Dermis blood vessel endothelial cell (primary cell): ENCODE measurements around the gene RRAD. TPM values are rescaled to one million over a fixed set of nuclear protein-coding genes. Genes with fewer than 3 reads are reported as not detected.
"Not testable (repeated sequence)": the region's sequence is repeated elsewhere in the genome, so short reads cannot be mapped to it uniquely, and the experiment has no call there.

Experiments
- DNase-seq: peaks from one replicate; pipeline ENCODE4 v3.0.0; 2010
- total RNA-seq: library from RNA; depleted of rRNA; stranded (reverse); fragments of >200 nt; gene quantifications from 2 replicates; pipeline ENCODE4 v1.2.3, GENCODE V29; 2014

The RRAD gene
- total RNA-seq, 1 donor from 2014 or later = 1.9 TPM

- no peak for DNase-seq
Observed at GRCh38 chr16:66950437-66950836, 25.1 kb upstream of the RRAD start.

- DNase-seq = no peak
Observed at GRCh38 chr16:66949472-66949871, 24.1 kb upstream of the RRAD start.

- no peak for DNase-seq
Observed at GRCh38 chr16:66948837-66949225, 23.5 kb upstream of the RRAD start.

DNA sequence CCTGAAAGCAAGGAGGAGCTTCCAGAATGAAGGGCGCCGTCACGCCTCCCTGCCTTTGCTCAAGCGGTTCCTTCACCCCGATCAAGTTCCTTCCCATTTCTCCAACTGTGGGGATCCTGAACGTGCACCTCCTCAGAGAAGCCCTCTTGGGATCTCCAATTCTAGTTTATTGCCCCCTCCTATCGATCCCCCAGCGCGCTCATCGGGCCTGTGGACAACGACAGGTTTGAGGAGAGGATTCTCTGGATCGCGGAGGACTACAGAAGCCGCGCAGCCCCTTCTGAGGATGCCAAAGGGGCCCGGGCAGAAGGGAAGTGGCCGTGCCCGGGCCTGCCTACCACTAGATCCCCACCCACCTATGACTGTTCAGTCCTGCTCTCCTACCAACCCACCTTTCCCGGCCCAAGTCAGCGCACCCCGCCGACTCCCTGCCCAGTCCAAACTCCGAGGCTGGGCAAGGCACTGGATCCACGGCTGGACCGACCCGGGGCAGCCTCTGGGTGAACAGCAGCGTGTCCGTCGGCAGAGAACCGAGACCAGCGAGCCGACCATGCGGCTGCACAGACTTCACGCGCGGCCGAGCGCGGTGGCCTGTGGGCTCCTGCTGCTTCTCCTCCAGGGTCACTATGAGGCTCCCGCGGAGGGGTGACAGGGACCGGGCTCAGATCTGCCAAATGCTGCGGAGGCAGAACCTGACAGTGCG lies 22.9 kb upstream of the RRAD start:
- DNase-seq = no peak

DNA sequence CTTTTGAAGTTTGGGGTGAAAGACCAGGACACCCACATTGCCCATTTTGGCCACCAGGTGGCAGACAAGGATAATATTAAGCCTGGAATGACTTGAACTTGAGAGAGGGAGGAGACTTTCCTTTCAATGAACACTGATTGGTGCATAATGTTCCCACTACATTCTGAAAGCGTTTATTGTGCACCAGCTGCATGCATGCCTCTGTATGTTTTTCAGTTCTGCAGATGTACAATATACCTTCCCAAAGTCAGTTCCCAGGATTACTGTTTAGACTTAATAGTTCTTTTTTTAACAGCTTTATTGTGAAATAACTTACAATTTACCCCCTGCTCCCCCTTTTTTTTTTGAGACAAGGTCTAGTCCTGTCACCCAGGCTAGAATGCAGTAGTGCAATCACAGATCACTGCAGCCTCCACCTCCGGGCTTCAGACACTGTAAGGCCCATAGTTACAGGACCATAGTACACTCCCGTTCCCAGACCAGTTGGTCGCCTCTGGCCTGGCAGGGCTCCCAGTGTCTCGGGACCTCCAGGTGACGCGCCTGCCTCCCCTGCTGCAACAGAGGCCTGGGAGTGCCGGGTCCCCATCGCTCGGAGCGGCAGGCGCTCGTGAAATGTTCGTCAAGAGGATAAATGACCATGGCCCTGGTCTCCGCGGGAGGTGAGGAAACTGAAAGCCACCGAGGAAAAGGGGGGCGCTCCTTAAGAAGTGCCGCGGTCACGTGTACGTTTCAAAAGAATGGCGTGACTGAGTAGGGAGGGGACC lies 22.1 kb upstream of the RRAD start:
- peak; percentile 89 for DNase-seq

- no peak for DNase-seq
Observed at GRCh38 chr16:66946974-66947301, 21.6 kb upstream of the RRAD start.

DNA sequence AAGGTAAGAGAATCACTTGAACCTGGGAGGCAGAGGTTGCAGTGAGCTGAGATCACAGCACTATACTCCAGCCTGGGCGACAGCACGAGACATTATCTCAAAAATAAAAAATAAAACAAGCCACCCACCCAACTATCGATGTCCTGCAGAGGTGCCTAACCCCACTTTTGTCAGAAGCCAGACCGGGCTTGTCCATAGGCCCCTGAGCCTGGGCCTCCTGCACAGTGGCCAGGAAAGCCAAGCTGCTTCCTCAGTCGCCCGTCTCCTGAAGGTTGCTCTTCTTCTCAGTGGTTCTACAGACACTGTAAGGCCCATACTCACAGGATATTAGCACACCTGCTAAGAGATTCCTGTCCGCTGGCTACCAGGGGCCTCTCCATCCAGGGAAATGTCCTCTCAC lies 21.2 kb upstream of the RRAD start:
- no peak for DNase-seq

DNA sequence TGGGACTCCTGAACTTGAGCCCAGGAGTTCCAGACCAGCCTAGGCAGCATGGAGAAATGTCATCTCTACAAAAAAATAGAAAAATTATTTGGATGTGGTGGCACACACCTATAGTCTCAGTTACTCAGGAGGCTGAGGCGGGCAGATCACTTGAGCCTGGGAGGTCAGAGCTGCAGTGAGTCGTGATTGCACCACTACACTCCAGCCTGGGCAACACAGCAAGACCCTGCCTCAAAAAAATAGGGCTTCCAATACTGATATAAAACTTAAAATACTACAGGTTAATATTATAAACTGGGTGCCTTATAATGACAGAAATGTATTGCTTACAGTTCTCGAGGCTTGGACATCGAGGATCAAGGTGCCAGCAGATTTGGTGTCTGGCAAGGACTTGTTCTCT lies 20.6 kb upstream of the RRAD start:
- DNase-seq = no peak

DNA sequence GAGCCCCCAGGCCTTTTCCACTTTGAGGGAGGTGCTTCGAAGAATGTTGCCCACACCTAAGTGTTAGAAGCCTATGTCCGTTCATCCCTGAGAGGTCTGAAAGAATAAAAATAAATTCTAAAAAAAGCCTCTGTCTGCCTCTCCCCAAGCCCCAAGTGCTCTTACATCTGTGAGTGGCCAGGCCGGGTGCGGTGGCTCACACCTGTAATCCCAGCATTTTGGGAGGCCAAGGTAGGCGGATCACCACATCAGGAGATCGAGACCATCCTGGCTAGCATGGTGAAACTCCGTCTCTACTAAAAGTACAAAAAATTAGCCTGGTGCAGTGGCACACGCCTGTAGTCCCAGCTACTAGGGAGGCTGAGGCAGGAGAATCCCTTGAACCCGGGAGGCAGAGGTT lies 19.6 kb upstream of the RRAD start:
- DNase-seq = not testable (repeated sequence)

DNA sequence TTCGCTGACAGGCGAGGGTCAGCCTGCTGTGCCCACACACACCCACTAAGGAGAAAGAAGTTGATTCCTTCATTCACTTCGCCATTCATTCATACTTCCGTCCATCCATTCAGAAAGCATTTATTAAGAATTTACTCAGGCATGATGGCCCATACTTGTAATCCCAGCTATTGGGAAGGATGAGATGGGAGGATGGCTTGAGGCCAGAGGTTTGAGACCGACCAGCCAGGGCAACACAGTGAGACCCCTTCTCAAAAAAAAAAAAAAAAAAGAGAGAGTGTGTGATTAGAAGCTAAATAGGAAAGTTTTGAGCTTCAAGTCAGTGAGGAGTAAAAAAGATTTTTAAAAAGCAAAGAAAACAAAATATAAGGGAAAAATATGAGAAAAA lies 18.7 kb upstream of the RRAD start:
- DNase-seq = no peak

DNA sequence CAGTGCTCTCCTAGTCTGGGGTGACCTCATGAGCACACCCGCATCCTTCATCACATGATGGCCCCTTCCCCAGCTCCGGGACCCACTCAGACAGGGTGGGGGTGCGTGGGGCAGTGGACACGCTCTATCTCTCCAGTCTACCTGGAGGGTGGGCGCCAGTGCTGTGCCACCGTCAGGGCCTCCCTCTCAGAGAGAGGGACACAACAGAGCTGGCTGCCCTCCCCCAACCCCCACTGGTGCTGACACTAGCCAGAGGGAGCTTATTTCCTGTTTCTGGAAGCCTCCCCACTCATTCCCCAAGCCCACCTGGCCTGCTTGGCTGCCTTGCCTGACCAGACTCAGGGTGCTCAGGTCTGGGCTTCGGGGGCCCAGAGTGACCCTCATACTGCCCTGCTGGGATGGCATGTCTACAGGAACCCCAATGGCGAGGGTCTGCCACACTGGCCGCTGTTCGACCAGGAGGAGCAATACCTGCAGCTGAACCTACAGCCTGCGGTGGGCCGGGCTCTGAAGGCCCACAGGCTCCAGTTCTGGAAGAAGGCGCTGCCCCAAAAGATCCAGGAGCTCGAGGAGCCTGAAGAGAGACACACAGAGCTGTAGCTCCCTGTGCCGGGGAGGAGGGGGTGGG lies 18.2 kb upstream of the RRAD start:
- no peak for DNase-seq

DNA sequence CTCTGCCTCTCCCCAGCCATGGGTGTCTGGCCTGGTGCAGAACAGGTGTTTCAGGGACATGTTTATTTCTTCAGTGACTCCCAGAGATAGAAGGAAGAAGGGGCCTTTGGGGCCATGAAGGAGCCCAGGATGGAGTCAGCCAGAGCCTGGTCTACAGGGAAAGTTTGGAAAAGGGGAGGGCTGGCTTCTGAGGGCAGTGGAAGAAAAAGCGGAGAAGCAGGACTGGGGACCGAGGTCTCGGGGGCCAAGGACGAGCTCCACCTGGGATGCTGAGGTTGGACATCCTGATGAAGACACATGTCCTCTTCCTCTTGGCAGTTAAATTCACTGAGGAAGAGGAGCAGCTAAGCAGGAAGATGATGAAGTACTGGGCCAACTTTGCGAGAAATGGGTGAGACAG lies 17.6 kb upstream of the RRAD start:
- DNase-seq = no peak

- DNase-seq = no peak
Observed at GRCh38 chr16:66940236-66940635, 14.9 kb upstream of the RRAD start.

DNA sequence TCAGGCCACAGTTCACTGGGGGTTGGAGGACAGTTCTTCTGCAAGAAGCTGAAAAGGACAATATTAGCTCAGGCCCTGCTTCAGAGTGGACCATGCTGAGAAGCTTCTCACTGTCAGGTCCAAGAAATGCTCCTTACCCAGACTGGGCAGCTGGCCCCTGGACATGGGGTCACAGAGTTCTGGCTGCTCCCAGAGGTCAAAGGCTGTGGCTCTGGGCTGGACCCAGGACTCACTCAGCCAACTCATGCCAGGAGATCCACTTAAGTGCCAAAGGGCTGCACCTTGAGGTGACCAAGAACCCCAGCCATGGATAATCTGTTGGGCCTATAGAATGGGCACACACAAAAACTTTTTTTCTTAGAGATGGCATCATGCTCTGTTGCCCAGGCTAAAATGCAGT lies 14.0 kb upstream of the RRAD start:
- no peak for DNase-seq

GRCh38 chr16:66937725-66938337 lies 12.5 kb upstream of the RRAD start:
- no peak for DNase-seq

GRCh38 chr16:66936889-66937554 lies 11.7 kb upstream of the RRAD start:
- DNase-seq = no peak

DNA sequence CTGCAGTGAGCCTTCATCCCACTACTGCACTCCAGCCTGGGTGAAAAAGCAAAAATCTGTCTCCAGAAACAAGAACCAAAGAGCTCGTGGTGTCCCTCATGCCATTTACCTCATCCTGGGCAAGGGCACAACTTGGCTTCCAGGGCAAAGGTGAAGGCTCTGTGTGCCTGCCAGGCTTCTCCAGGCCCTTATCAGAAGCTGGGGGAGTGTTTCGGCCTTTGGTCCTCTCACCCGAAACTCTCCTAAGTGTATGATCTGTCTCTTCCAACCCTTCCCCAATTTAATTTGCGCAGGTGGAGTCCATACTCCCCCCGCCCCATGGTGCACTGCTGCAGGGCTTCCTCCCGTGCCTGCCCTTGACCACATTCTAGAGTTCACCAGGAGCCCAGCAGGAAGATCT lies 11.1 kb upstream of the RRAD start:
- DNase-seq = no peak

GRCh38 chr16:66935314-66936011 lies 10.1 kb upstream of the RRAD start, which contains the start of gene CES2:
TSS of gene CES2 (plus strand) at chr16:66935516. CDS start at chr16:66935636, 120 bp downstream.
- peak; percentile 46 for DNase-seq

- not testable (repeated sequence) for DNase-seq
Observed at GRCh38 chr16:66934839-66935313, 9.5 kb upstream of the RRAD start.

GRCh38 chr16:66934138-66934838 lies 9.0 kb upstream of the RRAD start, which contains the start of gene CIAO2B:
TSS of gene CIAO2B (minus strand) at chr16:66934402. CDS start at chr16:66934364, 38 bp downstream.
- DNase-seq = peak; percentile 90

- DNase-seq = no peak
Observed at GRCh38 chr16:66933776-66934137, 8.4 kb upstream of the RRAD start.
